Erythroblast (primary cell): ENCODE results near the gene BLVRB.

ENCODE experiments used
- GATA1 ChIP-seq: IDR thresholded peaks from 2 replicates; pipeline ENCODE4 v1.6.1; 2011; ENCODE audit warnings: low read depth, mild to moderate bottlenecking, control low read depth, low read length, moderate library complexity
- POLR2A ChIP-seq: IDR thresholded peaks from 2 replicates; pipeline ENCODE4 v1.6.1; 2011; ENCODE audit warnings: mild to moderate bottlenecking, low read length

- TF ChIP-seq POLR2A, result no peak
- no peak for TF ChIP-seq GATA1
Measured at GRCh38 chr19:40424637-40425449, 40.7 kb downstream of the BLVRB start.
